Stimulated activated CD4-positive, alpha-beta T cell treated with anti-CD3 and anti-CD28 coated beads, Interleukin-4, amount 100 ng/mL, for 1 hour (primary cell): Measurements from ENCODE around the gene SNX14.
"Not testable (repeated sequence)": the region's sequence is repeated elsewhere in the genome, so short reads cannot be mapped to it uniquely, and the experiment has no call there.

Source experiments
- DNase-seq: peaks from one replicate; pipeline ENCODE4 v3.0.0-alpha.2; 2020

The SNX14 gene

DNA sequence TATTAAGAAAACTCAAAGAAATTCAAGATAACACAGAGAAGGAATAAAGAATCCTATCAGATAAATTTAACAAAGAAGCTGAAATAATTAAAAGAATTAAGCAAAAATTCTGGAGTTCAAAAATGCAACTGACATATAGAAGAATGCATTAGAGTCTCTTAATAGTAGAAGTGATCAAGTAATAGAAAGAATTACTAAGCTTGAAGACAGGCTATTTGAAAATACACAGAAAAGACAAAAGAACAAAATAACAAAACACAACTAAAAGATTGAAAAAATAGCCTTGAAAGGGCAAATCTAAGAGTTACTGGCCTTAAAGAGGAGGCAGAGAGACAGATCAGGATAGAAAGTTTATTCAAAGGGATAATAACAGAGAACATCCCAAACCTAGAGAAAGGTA is 12.1 kb downstream of the SNX14 start:
- no peak for DNase-seq

DNA sequence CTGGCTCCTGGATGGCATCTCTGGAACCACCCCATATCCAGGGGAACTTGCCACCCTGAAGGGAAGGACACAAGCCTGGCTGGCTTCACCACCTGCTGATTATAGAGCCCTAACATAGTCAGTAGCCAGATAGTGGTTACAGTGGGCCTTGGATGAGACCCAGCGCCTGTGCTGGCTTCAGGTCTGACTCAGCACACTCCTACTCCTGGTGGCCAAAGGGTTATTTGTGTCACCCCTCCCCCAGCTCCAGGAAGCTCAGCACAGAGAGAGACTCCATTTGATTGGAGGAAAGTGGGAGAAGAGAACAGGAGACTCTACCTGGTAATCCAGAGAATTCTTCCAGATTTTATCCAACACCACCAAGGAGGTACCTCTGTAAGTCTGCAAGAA is 12.8 kb downstream of the SNX14 start:
- no peak for DNase-seq

DNA sequence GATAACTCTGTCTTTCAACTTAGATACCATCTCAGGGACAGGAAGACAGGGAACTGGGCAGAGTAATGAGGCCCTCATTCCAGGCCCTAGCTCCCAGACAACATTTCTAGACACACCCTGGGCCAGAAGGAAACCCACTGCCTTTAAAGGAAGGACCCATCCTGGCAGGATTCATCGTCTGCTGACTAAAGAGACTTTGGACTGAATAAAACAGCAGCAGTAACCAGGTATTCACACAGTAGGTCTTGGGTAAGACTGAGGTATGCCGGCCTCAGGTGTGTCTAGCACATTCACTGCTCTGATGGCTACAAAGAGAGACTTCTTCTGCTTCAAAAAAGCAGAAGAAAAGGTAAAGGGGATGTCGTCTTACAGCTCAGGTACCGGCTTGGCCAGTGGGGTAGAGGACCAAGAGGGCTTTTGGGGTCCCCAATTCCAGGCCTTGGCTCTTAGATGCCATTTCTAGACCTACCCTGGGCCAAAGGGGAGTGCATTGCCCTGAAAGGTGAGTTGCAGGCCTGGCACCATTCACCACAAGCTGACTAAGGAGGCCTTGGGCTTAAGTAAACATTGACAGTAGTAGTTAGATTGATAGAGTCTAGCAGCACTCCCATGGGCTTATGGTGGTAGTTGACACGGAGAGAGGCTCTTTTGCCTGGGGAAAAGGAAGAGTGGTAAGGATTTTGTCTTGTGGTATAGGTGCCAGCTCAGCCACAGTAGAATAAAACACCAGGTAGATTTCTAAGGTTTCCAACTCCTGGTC is 13.4 kb downstream of the SNX14 start:
- DNase-seq: no peak

DNA sequence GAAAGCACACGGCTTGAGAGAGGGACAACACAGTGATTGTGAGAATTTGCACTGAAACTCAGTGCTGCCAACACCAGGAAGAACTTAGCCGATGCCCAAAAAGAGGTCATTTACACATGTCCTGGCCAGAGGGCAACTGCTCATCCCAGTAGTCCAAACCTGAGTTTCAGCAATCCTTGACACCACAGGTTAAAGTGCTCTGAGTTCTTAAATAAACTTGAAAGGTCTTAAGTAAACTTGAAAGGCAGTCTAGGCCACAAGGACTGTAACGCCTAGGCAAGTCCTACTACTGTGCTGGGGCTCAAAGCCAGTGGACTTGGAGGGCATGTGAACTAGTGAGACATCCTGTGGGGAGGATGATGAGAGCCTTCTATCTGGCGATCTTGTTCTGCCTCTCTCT is 14.1 kb downstream of the SNX14 start:
- DNase-seq: no peak

DNA sequence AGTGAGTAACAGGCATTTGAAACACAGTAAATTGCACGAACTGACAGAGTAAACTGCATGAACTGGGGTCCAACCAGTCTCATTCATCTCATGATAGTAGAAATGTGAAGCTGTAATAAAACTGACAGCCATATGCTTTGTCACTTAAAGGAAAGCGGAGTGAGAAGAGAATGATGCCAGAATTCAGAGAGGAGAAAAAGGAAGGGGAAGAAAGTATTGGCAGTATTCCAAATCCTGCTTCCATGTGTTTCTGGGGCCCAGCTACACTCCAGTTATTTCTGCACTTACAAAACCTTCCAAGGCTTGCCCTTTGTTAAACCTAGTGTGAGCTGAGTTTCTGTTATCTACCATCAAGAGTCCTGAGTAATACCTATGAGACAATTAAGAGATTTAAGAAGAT is 17.2 kb downstream of the SNX14 start:
- DNase-seq: no peak

DNA sequence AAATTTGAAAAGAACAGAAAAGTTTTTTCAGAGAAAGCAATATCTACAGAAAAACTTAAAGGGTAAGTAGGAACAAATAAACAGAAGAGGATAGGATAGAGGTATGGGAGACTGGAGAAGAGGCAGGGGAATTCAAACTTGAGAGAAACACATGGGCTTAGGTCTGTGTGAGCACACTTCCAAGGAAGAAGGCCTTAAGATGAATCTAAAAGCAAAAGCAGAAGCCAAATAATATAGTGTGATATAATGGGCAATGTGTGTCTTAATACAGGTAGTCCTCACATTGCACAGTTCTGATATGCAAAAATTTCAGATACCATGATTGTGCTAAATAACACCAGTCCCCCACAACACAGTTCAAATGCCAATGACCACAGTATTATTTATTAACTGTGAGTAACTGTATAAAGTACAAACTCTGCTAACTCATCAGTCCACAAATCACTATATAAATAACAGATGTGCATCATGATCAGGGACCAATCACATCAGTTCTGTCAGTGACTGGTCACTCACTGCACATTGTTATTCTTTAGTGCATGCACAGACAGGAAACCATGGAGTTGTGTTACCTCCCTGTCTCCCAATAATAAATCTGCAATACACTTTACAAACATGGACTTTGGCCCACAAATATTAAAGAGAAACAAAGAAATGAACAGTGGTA is 18.6 kb downstream of the SNX14 start:
- no peak for DNase-seq

DNA sequence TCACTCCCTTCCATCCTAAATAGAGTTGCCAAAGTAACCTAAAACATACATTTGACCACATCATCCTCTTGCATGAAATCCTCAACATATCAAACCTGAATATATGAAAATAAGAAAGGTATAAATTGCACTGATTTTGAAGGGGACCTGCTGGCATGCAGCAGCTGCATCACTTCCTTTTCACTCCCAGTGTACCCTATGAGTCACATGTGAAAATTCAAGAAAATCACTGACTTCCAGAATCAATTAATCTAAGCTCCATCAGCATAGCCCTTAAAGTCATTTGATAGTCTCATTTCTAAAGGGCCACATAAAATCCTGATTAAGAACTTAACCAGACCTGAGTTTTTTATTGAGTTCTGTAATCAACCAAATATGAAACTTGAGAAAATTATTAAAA is 24.3 kb downstream of the SNX14 start:
- DNase-seq: no peak

DNA sequence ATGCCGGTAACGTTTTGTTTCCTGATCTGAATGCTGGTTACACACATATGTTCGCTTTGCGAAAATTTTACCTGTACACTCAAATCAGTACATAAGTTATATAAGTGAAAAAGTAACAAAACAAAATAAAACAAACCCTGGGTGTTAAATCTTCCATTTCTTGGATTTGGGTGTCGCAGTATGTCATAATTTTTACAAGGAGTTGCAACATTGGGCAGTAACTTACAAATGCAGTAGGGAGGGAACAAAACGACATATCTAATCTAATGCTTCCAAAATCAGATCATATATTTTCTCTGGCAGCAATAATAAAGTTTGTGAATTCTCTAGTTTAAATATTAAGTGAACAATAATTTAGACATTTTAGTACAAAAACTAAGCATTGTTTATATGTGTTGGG is 25.2 kb downstream of the SNX14 start:
- DNase-seq: no peak

DNA sequence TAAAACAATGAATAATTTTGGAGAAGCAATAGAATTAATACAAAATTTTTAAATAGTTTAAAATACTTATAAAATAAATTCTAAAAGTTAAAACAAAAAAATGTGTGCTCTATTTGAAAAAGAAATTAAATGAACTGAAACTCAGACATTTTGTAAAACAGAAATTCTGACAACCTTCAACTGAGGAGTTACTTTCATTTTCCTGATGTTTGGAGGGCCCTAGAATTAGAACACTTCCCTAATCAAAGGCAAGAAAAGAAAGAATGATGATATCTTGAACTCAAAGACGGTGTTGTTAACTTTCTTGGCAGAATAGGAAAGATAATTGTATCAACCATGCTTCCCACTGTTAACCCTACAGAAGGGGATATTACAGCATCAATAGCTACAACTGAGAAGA is 27.9 kb downstream of the SNX14 start:
- DNase-seq: no peak

DNA sequence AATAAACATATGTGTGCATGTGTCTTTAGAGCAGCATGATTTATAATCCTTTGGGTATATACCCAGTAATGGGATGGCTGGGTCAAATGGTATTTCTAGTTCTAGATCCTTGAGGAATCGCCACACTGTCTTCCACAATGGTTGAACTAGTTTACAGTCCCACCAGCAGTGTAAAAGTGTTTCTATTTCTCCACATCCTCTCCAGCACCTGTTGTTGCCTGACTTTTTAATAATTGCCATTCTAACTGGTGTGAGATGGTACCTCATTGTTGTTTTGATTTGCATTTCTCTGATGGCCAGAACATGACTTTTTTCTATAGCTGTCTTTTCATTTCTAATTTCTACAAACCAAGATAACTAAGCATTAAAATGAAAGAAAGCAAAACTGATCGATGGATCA is 29.4 kb downstream of the SNX14 start:
- not testable (repeated sequence) for DNase-seq

- no peak for DNase-seq
These were observed 31.8 kb downstream of the SNX14 start for GRCh38 chr6:85561750-85562357.

- DNase-seq: no peak
These were observed 36.5 kb downstream of the SNX14 start for GRCh38 chr6:85556992-85557668.

GRCh38 chr6:85552652-85553051 is 41.0 kb downstream of the SNX14 start:
- no peak for DNase-seq

- DNase-seq: no peak
These were observed 42.4 kb downstream of the SNX14 start for GRCh38 chr6:85551264-85551663.

- no peak for DNase-seq
These were observed 45.9 kb downstream of the SNX14 start for GRCh38 chr6:85547719-85548118.

DNA sequence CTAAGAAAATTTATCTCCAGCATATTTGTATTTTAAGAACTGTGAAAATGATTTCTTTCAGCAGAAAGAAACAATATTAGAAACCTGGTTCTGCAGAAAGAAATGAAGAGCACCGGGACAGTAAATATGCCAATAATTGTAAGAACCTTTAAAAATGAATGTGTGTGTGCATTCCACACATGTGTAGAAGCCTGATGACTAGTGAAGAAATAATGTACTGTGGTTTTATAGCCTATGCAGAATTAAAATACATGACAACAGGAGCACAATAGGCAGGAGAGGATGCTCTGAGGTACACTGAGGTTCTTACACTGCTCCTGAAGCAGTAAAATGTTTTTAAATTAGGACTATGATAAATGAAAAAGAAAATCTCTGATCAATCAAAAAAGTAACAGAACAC is 48.9 kb downstream of the SNX14 start:
- no peak for DNase-seq

DNA sequence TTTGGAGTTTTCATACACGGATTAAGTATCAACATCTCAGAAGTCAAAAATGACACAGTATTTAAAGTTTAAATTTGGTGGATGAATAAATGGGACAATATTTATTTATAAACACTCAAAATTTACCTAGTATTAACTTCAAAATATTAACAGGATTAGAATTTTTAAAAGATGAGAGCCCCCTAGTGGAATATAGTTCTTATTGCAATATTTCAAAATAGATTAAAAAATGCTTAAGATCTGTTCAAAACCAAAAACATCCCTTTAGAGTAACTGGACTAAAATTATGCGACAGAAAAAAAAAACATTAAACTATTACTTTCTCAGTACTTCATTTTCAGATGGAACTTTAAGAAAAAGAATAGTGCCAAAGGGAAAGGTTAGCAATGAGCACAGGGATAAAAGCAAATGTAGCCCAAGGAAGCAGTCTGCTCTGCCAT is 56.6 kb downstream of the SNX14 start:
- no peak for DNase-seq

DNA sequence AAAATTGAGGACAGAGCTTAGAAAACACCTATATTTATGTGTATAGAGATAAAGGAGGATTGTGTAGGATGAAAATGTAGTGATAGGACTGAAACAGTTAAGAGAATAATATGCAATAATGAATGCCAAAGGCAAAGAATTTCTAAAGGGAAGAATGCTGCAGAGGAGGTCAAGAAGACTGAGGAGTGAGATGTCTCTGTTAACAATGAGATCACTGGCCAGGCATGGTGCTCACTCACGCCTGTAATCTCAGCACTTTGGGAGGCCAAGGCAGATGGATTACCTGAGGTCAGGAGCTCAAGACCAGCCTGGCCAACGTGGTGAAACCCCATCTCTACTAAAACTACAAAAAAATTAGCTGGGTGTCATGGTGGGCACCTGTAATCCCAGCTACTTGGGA is 69.4 kb downstream of the SNX14 start:
- not testable (repeated sequence) for DNase-seq

- DNase-seq: no peak
These were observed 77.5 kb downstream of the SNX14 start for GRCh38 chr6:85516168-85516567.

GRCh38 chr6:85506441-85507093 is 87.1 kb downstream of the SNX14 start:
- no peak for DNase-seq

DNA sequence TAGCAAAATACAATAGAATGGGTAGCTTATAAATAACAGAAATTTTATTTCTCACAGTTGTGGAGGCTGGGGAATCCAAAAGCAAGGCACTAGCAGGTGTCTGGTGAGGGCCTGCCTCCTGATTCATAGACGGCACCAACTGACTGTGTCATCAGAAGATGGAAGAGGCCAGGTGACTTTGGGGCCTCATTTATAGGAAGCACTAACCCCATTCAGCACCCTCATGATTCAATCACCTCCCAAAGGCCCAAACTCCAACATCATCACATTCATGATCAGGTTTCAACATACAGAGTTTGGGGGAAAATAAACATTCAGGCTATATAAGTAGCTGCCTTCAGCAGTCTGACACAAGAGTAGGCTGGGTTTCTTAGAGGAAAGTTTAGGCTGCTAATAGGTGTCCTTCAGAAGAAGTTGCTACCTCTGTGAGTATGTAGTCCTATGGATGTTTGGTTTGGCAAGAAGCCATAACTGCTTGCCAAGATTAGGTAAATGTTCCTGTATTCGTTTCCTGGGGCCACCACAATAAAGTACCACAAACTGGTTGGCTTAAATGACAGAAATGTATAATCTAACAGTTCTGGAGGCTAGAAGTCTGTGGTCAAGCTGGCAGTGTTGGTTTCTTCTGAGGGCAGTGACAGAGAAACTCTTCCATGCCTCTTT is 94.9 kb downstream of the SNX14 start:
- no peak for DNase-seq

GRCh38 chr6:85496856-85497255 is 96.8 kb downstream of the SNX14 start:
- DNase-seq: no peak
